IMR-90 (cell line): ENCODE data around the gene MTTP. TPM values are rescaled to one million over a fixed set of nuclear protein-coding genes. Genes with fewer than 3 reads are reported as not detected.

Experiments
- ATAC-seq: fragments of 200-7000 bp; cut with Tn5 transposase; 2 replicates; pipeline ENCODE4 v1.9.1; 2020; ENCODE audit warnings: low read depth, mild to moderate bottlenecking, moderate library complexity
- BruUV-seq: library from RNA; stranded (reverse); fragments of 400-500 nt; replicated peaks from 2 replicates; lab custom pipeline; 2021; lab: Mats Ljungman, UMichigan
- CTCF ChIA-PET: fragments of 300-600 bp; formaldehyde crosslinking; extraction: SDS; loops from one replicate; lab custom pipeline; 2021; ENCODE audit warnings: antibody characterized with exemption; lab: Yijun Ruan, JAX
- POLR2A ChIA-PET: fragments of 300-600 bp; sonication (Branson Sonifier 250); formaldehyde crosslinking; loops from one replicate; lab custom pipeline; 2022; ENCODE audit warnings: antibody characterized with exemption; ENCODE audit not compliant: unreplicated experiment; lab: Charles Lee
- DNase-seq: peaks from one replicate; pipeline ENCODE4 v3.0.0; 2013
- H2AFZ ChIP-seq: replicated peaks from 2 replicates; pipeline ENCODE3; 2013; ENCODE audit warnings: low read length, mild to moderate bottlenecking; ENCODE audit not compliant: poor library complexity
- H2AK5ac ChIP-seq: 2 replicates; pipeline ENCODE4 v1.6.1; 2013; ENCODE audit warnings: low read depth, low read length, inconsistent platforms
- H2AK9ac ChIP-seq: replicated peaks from 2 replicates; pipeline ENCODE3; 2013; ENCODE audit warnings: mild to moderate bottlenecking, low read depth, low read length, moderate library complexity; ENCODE audit not compliant: poor library complexity
- H2BK120ac ChIP-seq: 2 replicates; pipeline ENCODE4 v1.6.1; 2013; ENCODE audit warnings: low read depth, low read length, inconsistent platforms
- H2BK15ac ChIP-seq: 3 replicates; pipeline ENCODE4 v1.6.1; 2013; ENCODE audit warnings: low read depth, low read length, inconsistent platforms
- H2BK20ac ChIP-seq: 2 replicates; pipeline ENCODE4 v1.6.1; 2013; ENCODE audit warnings: low read depth, mild to moderate bottlenecking, inconsistent platforms, low read length, moderate library complexity
- H2BK5ac ChIP-seq: 2 replicates; pipeline ENCODE4 v1.6.1; 2013; ENCODE audit warnings: mild to moderate bottlenecking, low read depth, low read length, inconsistent platforms; ENCODE audit not compliant: poor library complexity, severe bottlenecking
- H3K14ac ChIP-seq: replicated peaks from 2 replicates; pipeline ENCODE4 v1.6.1; 2013; ENCODE audit warnings: low read depth, low read length, inconsistent platforms
- H3K18ac ChIP-seq: 2 replicates; pipeline ENCODE4 v1.6.1; 2013; ENCODE audit warnings: low read depth, low read length, control low read depth
- H3K23ac ChIP-seq: 2 replicates; pipeline ENCODE4 v1.6.1; 2013; ENCODE audit warnings: low read depth, low read length, inconsistent platforms
- H3K27ac ChIP-seq: 2 replicates; pipeline ENCODE4 v1.5.1; 2013; ENCODE audit warnings: mild to moderate bottlenecking, control low read depth, low read length; ENCODE audit not compliant: insufficient read depth
- H3K27me3 ChIP-seq: 2 replicates; pipeline ENCODE4 v1.6.1; 2013; ENCODE audit warnings: low read length; ENCODE audit not compliant: control insufficient read depth, insufficient read depth
- H3K36me3 ChIP-seq: 2 replicates; pipeline ENCODE4 v1.6.1; 2013; ENCODE audit warnings: low read length, mixed read lengths; ENCODE audit not compliant: control insufficient read depth, insufficient read depth
- H3K4ac ChIP-seq: 2 replicates; pipeline ENCODE4 v1.6.1; 2013; ENCODE audit warnings: low read depth, low read length, inconsistent platforms
- H3K4me1 ChIP-seq: 2 replicates; pipeline ENCODE4 v1.6.1; 2013; ENCODE audit warnings: low read length, mixed read lengths; ENCODE audit not compliant: control insufficient read depth, insufficient read depth
- H3K4me2 ChIP-seq: 2 replicates; pipeline ENCODE4 v1.6.1; 2013; ENCODE audit warnings: low read depth, mild to moderate bottlenecking, control low read depth, low read length, moderate library complexity
- H3K4me3 ChIP-seq: 2 replicates; pipeline ENCODE4 v1.5.1; 2013; ENCODE audit warnings: low read depth, mild to moderate bottlenecking, control low read depth, low read length, moderate library complexity; ENCODE audit not compliant: insufficient read depth
- H3K56ac ChIP-seq: 2 replicates; pipeline ENCODE4 v1.6.1; 2013; ENCODE audit warnings: low read length, inconsistent platforms; ENCODE audit not compliant: insufficient read depth; ENCODE audit errors: extremely low read depth
- H3K79me1 ChIP-seq, 2 experiments: 2 replicates each; pipeline ENCODE4 v1.6.1; 2013; ENCODE audit warnings: low read length in 2 of 2, inconsistent platforms in 1 of 2, low read depth in 1 of 2
- H3K9ac ChIP-seq: 2 replicates; pipeline ENCODE4 v1.6.1; 2013; ENCODE audit warnings: low read depth, low read length, control low read depth
- H3K9me1 ChIP-seq: 2 replicates; pipeline ENCODE4 v1.6.1; 2013; ENCODE audit warnings: low read length, inconsistent platforms; ENCODE audit not compliant: insufficient read depth
- H3K9me3 ChIP-seq: 2 replicates; pipeline ENCODE4 v1.6.1; 2013; ENCODE audit warnings: low read length; ENCODE audit not compliant: control insufficient read depth, insufficient read depth
- H4K20me1 ChIP-seq: 2 replicates; pipeline ENCODE4 v1.6.1; 2013; ENCODE audit warnings: low read length, inconsistent platforms; ENCODE audit not compliant: insufficient read depth
- H4K5ac ChIP-seq: 2 replicates; pipeline ENCODE4 v1.6.1; 2013; ENCODE audit warnings: mild to moderate bottlenecking, low read depth, low read length, control low read depth
- H4K8ac ChIP-seq, 2 experiments: 2 replicates each; pipeline ENCODE4 v1.6.1; 2013; ENCODE audit warnings: low read depth in 2 of 2, low read length in 2 of 2, control low read depth in 1 of 2, inconsistent platforms in 1 of 2
- H4K91ac ChIP-seq: 2 replicates; pipeline ENCODE4 v1.6.1; 2013; ENCODE audit warnings: low read depth, low read length, inconsistent platforms; ENCODE audit not compliant: insufficient read depth
- CEBPB ChIP-seq: IDR thresholded peaks from 2 replicates; pipeline ENCODE4 v1.6.1; 2012; ENCODE audit warnings: low read depth, low read length, improper control_type of control experiment
- MAFK ChIP-seq: IDR thresholded peaks from 2 replicates; pipeline ENCODE4 v1.6.1; 2012; ENCODE audit warnings: low read depth, low read length, improper control_type of control experiment
- WGBS, 2 experiments: methylation state at CpG; one replicate each; pipeline versions ENCODE4 v1.1.5 to v1.1.7; 2013; ENCODE audit warnings: missing lambda C conversion rate in 2 of 2; ENCODE audit not compliant: insufficient read length in 1 of 2; ENCODE audit errors: extremely low coverage in 2 of 2; 5-methylcytosine and 5-hydroxymethylcytosine counted together
- dilution Hi-C: fragments of 300-500 bp; cut with HindIII; formaldehyde crosslinking; loops from one replicate; pipeline ENCODE4 v1.14.3; 2018; ENCODE audit warnings: low sequenced_read_pairs; ENCODE audit not compliant: unreplicated experiment
- in situ Hi-C: fragments of 300-500 bp; cut with MboI; formaldehyde crosslinking; loops from 3 replicates; pipeline ENCODE4 v1.14.3; 2019; ENCODE audit warnings: low sequenced_read_pairs, inconsistent platforms, mixed read lengths
- intact Hi-C: fragments of 100-400 bp; cut with micrococcal nuclease; formaldehyde crosslinking; loops from 2 replicates; pipeline ENCODE4 v1.10.0; 2022
- polyA plus RNA-seq, 3 experiments: library from polyadenylated mRNA; depleted of rRNA; stranded (reverse); fragments of >200 nt; gene quantifications; 2 replicates each; pipeline ENCODE4 v1.2.3, GENCODE V29; 2012; ENCODE audit warnings: low replicate concordance in 1 of 3
- total RNA-seq: library from RNA; depleted of rRNA; stranded (reverse); fragments of >200 nt; gene quantifications from 2 replicates; pipeline ENCODE4 v1.2.3, GENCODE V29; 2012

MTTP gene
- total and polyA plus RNA-seq, 2 of the 4 experiments (the other 2 are of a cell fraction), result under 0.01 to 0.03 TPM

DNA sequence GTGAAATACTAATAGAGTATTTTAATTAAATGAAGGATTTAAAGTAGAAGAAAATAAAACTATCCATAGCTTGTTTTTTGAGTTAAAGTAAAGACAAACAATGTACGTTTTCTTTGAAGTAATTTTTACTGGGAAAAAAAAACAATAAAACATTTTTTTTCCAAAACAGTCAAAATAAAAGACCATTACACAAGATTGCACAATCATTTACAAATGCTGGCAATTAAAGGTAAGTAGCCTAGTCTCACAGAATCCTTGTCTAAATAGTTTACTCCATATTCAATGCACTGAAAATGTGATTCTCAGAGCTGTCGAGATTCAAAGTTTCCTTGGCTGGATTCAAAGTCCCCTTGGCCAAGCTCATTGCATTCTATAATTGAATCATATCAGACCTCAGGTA, 61.8 kb downstream of the MTTP start:
- WGBS, 2 experiments, result no CpG with 5 or more reads among the region's 2 CpGs

More for the DNA sequence above, 61.8 kb downstream of the MTTP start:
- dilution Hi-C loops (no loop called here), intact Hi-C loops (no loop called here), in situ Hi-C loops (no loop called here)
- Histone ChIP-seq H3K9ac (no peak overlapping the region), H3K9me3 (no peaks in the 10 kb centered on the region), H2AFZ (no peak overlapping the region), H2BK5ac (no peak overlapping the region), H3K4me1 (no peaks in the 10 kb centered on the region), H2BK15ac (no peak overlapping the region), H4K8ac (no peak overlapping the region), H3K23ac (no peak overlapping the region), H3K4ac (no peak overlapping the region), H2AK9ac (no peak overlapping the region), H3K9me1 (no peaks in the 10 kb centered on the region), H3K4me3 (no peak overlapping the region), H3K18ac (no peak overlapping the region), H3K56ac (no peak overlapping the region), H3K4me2 (no peak overlapping the region), H3K27me3 (no peaks in the 10 kb centered on the region), H4K20me1 (no peaks in the 10 kb centered on the region), H2BK20ac (no peak overlapping the region), H4K91ac (no peak overlapping the region), H2AK5ac (no peak overlapping the region), H3K79me1 (no peaks in the 10 kb centered on the region), H4K5ac (no peak overlapping the region), H3K27ac (no peak overlapping the region), H3K36me3 (no peaks in the 10 kb centered on the region), H2BK120ac (no peak overlapping the region), H3K14ac (no peak overlapping the region)
- ChIA-PET POLR2A (no interaction called here), CTCF (interaction anchor here (0.6 kb wide), 1 partner anchor 20 kb away, joined by 4 read pairs; no protein-coding TSS in a partner anchor)
- ATAC-seq (no peak), DNase-seq (no peak)
- peak; percentile 73 for TF ChIP-seq CEBPB
- no peak for TF ChIP-seq MAFK
- no TSS peak for BruUV-seq
